H1 (cell line): ENCODE results near the gene AGAP1. TPM values are rescaled to one million over a fixed set of nuclear protein-coding genes. Genes with fewer than 3 reads are reported as not detected.

Source experiments
- CHD7 ChIP-seq: fragments of 300-600 bp; sonication (generic); IDR thresholded peaks from 2 replicates; pipeline ENCODE4 v1.7.1; 2012; ENCODE audit warnings: low read length, moderate library complexity, mild to moderate bottlenecking, inconsistent platforms; ENCODE audit not compliant: insufficient replicate concordance
- polyA plus RNA-seq, 7 experiments: library from polyadenylated mRNA; depleted of rRNA in 3 of 7; stranded (reverse) in 5 of 7; unstranded in 2 of 7; fragments of >200 nt in 5 of 7; fragments of 200-250 nt in 2 of 7; gene quantifications; 1 replicate in 5 of 7; 2 replicates in 1 of 7; 4 replicates in 1 of 7; pipeline versions ENCODE4 v1.2.1 to v1.2.3, GENCODE V29; 2011 to 2013; ENCODE audit warnings: missing spikeins in 2 of 7, mixed read lengths in 2 of 7
- total RNA-seq: library from RNA; stranded (reverse); fragmentation: NEBNext Ultra II Directional; extraction: Animal tissue kit (Norgen Biotek cat#: 25700); gene quantifications from 2 replicates; pipeline ENCODE4 v1.2.1, GENCODE V29; 2021

The AGAP1 gene
- total and polyA plus RNA-seq, 2 of the 8 experiments (the other 6 are each of a cell fraction or from before 2014, with no cell fraction given): 18.1 to 39.4 TPM

GRCh38 chr2:236083934-236084333 lies 590.1 kb downstream of the AGAP1 start (continued):
- no peak for TF ChIP-seq CHD7
